HFF-Myc (cell line): ENCODE results near the gene CPTP.
"Not testable (repeated sequence)": the region's sequence is repeated elsewhere in the genome, so short reads cannot be mapped to it uniquely, and the experiment has no call there.

Source experiments
- DNase-seq: peaks from one replicate; pipeline ENCODE4 v3.0.0-alpha.2; 2011; ENCODE audit warnings: low read depth; ENCODE audit errors: extremely low read depth
- H3K4me3 ChIP-seq: replicated peaks from 2 replicates; pipeline ENCODE4 v1.5.1; 2011; ENCODE audit warnings: low read depth, mild to moderate bottlenecking, control low read depth, low read length
- TF ChIP-seq, protein P1 (sequence below): IDR thresholded peaks from 2 replicates; pipeline ENCODE4 v1.5.1; 2012; ENCODE audit warnings: mild to moderate bottlenecking, low read depth, low read length, control low read depth; ENCODE audit errors: missing control alignments

Gene CPTP

DNA sequence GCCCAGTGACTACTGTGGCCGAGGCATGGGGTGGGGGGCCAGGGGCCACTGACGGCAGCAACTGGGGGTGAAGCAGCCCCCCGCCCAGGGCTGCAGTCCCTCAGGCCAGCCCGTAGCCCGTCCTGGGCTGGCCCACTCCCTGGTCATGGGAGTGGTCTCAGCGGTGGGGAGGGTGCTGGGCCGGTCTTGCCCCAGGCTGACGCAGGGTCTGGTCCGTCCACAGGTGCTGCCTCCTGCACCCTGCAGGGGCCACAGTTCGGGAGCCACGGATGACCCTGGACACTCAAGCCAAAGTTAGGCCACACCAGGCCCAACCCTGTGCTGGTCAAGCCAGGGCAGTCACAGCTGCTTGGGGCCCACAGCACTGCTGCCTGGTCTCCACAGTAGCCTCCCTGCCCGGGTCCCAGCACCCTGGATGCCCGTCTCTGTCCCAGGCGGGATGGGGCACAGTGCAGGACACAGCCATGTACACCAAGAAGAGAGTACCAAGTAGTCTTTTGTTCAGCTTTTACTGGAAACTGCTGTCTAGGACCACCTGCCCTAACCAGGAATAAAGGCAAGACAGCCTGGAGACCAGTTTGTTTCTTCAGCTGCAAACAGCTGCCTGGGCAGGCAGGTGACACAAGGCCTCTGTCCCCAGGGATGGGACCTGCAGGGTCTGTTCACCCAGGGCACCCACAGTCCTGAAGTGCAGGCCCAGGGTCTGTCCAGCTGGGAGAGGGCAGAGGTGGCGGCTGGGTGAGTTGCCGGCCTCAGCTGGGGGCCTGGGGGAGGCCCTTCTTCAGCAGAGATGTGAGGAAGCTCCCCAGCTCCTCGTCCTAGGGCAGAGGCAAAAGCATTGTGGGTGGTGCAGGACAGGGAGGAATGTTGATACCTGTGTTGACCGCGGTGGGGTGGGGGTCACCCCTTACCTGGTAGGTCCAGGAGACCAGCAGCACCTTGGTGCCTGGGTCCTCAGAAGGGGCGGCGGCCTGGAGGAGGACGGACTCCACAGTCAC lies 13.2 kb upstream of the CPTP start:
- no peak for DNase-seq
- H3K4me3 ChIP-seq = no peak overlapping the region
- TF ChIP-seq, protein P1, sequence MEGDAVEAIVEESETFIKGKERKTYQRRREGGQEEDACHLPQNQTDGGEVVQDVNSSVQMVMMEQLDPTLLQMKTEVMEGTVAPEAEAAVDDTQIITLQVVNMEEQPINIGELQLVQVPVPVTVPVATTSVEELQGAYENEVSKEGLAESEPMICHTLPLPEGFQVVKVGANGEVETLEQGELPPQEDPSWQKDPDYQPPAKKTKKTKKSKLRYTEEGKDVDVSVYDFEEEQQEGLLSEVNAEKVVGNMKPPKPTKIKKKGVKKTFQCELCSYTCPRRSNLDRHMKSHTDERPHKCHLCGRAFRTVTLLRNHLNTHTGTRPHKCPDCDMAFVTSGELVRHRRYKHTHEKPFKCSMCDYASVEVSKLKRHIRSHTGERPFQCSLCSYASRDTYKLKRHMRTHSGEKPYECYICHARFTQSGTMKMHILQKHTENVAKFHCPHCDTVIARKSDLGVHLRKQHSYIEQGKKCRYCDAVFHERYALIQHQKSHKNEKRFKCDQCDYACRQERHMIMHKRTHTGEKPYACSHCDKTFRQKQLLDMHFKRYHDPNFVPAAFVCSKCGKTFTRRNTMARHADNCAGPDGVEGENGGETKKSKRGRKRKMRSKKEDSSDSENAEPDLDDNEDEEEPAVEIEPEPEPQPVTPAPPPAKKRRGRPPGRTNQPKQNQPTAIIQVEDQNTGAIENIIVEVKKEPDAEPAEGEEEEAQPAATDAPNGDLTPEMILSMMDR = no peak

DNA sequence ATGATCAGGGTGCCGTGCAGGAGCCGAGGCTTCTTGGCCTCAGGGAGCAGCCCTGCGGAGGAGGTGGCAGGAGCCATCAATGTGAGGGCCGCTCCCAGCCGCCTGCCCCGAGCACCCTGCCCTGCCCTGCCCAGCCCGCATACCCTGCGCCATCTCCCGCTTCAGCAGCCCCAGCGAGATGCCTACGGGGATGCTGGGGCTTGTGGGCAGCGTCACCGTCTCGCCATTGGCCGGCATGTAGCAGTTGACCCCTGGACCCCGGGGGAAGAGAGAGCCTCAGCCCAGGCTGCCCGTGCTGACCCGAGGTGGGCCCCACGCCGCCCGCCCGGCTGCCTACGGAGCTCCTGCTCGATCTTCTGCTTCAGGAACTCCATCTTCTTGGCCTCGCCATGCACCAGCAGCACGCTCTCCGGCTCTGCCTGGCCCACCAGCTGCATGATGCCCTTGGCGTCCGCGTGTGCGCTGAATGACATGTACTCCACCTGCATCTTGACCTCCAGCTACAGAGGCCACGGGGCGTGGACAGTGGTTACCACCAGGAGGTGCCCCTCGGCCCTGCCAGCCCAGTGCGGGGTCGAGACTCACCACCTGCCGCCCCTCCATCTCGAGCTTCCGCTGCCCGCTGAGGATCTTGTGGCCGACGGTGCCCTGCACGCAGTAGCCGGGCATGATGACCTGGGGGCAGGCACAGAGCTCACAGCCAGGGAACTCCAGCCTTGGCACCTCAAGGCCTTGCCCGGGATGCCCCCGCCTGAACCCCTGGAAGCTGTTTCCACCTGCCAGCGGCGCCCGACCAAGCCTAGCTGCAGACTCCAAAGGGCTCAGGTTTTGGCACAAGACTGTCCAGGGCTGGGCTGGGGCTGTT lies 11.9 kb upstream of the CPTP start:
- no peak for DNase-seq
- H3K4me3 ChIP-seq = no peak overlapping the region
- TF ChIP-seq, protein P1 = no peak

DNA sequence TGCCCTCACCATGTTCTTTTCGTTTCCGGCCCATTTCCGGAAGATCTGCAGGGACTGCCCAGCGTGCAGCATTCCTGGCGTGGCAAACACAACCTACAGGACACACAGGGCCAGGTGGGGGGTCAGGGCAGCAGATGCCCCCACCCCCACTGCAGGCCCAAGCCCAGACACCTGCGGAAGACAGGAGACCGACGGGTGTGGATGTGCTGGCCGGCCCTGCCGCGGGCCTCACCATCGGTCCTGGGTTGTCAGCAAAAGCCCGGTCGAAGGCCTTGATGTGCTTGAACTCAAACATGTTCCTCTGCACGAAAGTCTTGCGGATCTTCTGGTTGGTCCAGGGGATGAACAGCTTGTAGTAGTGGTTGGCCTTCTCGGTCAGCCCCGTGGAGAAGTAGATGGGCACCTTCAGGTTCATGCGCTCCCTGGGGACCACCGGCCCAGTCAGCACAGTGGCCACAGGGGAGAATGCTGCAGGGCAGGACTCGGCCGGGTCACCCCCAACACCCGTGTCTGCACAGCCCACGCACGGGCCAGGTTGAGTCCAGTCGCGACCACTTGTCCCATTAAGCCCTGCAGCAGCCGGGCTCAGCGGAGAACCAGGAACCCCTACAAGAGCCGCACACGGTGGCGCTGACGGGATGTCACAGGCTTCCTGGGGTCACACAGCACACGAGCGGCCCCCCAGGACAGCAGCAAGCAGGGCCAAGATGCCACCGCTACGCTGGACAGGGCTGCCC lies 10.9 kb upstream of the CPTP start:
- no peak overlapping the region for H3K4me3 ChIP-seq
- no peak for DNase-seq
- TF ChIP-seq, protein P1 = no peak

DNA sequence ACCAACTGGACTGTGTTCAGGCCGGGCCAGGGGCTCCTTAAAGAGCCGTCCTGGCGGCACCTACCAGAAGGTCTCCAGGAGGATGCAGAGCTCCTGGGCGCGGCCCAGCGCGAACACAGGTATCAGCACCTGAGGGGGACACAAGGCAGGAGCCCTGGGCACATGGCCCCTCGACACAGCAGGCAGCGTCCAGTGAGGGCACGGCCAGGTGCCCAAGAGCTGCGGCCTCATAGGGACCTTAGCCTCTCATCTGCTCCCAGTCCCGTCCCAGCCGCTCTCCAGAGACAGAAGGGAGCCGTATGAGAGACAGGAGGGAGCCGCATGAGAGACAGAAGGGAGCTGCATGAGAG lies 10.4 kb upstream of the CPTP start:
- TF ChIP-seq, protein P1 = no peak
- no peak for DNase-seq
- H3K4me3 ChIP-seq = no peak overlapping the region

DNA sequence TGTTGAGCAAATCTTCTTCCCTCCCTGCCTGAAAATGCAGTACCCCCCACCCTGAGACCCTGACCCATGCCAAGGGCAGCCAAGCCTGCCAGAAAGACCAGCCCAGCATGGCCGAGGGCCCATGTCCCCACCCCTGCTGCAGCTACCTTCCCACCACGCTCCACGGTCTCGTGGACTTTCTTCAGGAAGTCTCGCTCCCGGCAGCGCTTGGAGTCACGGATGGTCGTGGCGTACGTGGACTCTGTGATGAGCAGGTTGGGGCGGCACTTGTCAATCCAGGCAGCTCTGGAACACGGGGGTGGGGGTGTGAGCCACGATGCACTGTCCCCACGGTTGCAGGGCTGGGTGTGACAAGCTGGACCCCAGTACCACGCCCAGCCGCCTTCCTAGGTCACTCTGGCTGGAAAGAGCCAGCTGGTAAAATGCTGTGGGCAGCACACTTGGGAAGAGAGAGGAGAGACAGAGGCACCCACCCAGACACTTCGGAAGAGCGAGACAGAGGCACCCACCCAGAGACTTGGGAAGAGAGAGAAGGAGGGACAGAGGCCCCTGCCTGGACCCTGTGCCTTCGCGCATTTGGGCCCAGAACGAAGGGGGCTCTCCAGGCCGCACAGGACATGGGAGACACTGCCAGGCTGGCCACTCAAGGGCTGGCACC lies 9.8 kb upstream of the CPTP start:
- TF ChIP-seq, protein P1 = no peak
- no peak overlapping the region for H3K4me3 ChIP-seq
- no peak for DNase-seq

DNA sequence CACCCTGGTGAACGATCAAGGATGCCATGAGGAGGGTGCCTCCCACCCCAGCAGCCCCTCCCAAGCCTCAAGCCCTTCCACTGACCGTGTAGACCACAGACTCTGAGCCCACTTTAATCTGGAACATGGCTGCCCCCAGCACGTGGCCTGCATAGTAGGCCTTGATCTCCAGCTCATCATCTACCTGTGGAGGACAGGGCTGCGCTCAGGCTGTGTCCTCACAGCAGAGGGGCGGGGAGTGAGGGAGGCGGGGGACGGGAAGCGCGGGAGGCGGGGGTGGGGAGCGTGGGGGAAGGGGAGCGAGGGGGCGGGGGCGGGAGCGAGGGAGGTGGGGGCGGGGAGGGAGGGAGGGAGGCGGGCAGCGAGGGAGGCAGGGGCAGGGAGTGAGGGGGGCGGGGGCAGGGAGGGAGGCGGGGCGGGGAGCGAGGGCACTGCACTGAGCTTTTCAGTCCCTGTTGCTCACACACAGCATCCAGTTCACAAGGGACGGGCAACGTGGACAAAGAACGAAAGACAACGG lies 9.1 kb upstream of the CPTP start:
- TF ChIP-seq, protein P1 = no peak

DNA sequence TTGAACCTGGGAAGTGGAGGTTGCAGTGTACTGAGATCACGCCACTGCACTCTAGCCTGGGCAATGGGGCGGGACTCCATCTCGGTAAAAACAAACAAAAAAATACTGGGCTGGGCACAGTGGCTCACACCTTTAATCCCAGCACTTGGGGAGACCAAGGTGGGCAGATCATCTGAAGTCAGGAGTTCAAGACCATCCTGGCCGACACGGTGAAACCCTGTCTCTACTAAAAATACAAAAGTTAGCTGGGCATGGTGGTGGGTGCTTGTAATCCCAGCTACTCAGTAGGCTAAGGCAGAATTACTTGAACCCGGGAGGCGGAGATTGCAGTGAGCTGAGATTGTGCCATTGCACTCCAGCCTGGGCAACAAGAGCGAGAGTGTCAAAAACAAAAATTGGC lies 8.4 kb upstream of the CPTP start:
- DNase-seq, H3K4me3 ChIP-seq: not testable (repeated sequence)

More for the DNA sequence above, 9.1 kb upstream of the CPTP start:
- no peak overlapping the region for H3K4me3 ChIP-seq
- DNase-seq = no peak
